IPS-18a (cell line): Measurements from ENCODE around the gene ADGRL3.

Source experiments
- H3K27ac ChIP-seq: one replicate; pipeline ENCODE4 v1.5.1; 2013; ENCODE audit warnings: low read length
- H3K27me3 ChIP-seq: one replicate; pipeline ENCODE4 v1.6.1; 2013; ENCODE audit warnings: mild to moderate bottlenecking, low read length; ENCODE audit not compliant: control insufficient read depth, insufficient read depth
- H3K36me3 ChIP-seq: one replicate; pipeline ENCODE4 v1.6.1; 2013; ENCODE audit warnings: low read depth, low read length; ENCODE audit not compliant: control insufficient read depth
- H3K4me1 ChIP-seq: one replicate; pipeline ENCODE4 v1.6.1; 2013; ENCODE audit warnings: low read depth, low read length; ENCODE audit not compliant: control insufficient read depth
- H3K4me3 ChIP-seq: one replicate; pipeline ENCODE4 v1.5.1; 2013; ENCODE audit warnings: low read length
- H3K9ac ChIP-seq: one replicate; pipeline ENCODE4 v1.6.1; 2013; ENCODE audit warnings: mild to moderate bottlenecking, low read length, moderate library complexity
- H3K9me3 ChIP-seq: one replicate; pipeline ENCODE4 v1.6.1; 2013; ENCODE audit warnings: low read depth, low read length; ENCODE audit not compliant: control insufficient read depth

Gene ADGRL3

DNA sequence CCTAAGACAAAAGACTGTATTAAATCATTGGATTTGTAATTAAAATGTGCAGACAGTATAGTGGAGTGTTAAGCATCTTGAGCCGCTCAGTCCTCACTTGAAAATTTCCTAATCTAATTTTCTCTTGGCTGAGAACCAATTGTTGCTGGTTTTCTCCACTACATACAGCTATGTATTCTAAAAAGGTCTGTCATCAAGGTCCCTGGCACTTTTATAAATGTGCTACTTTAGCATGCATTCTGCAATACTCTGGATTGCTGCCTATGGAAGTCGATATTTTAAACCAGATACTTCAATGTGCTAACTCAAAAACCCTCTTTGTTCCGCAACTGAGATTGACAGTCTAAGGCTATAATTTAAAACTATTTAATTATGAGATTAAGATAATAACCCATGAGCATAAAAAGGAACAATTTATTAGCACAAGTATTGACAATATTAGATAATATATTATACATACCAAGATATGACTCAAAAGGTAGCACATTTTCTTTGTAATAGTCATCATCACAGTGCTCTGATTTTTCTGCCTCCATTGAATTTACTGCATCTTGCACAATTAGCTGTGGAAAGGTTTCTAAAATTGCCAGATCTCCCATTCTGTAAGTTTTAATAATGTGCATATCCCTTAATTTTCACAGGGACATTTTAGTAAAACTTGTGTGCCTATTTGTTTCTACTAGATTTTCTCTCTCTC is 815.1 kb downstream of the ADGRL3 start:
- H3K27me3 ChIP-seq: no peaks in the 10 kb centered on the region
- no peak overlapping the region for H3K4me3 ChIP-seq
- no peaks in the 10 kb centered on the region for H3K4me1 ChIP-seq
- H3K36me3 ChIP-seq: no peaks in the 10 kb centered on the region
- no peak overlapping the region for H3K27ac ChIP-seq
- no peak overlapping the region for H3K9ac ChIP-seq
- no peaks in the 10 kb centered on the region for H3K9me3 ChIP-seq

DNA sequence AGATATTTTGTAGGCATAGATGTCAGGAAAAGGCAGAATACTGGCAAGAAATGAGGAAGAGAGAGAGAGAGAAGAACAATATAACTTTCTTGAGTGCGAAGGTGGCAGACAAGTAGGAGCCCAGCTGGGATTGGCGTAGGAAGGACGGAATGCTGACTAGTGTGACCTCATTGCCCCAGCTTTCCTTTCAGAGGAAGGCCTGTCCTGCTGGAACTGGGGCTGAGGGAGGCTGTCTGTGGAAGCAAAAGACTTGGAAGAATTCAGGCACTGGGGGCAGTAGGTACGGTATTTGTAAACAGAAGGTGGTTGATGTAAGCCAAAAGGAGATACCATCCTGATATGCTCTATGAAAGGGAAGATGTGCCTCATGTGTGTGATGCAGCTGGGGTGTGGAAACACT is 818.4 kb downstream of the ADGRL3 start:
- no peaks in the 10 kb centered on the region for H3K4me1 ChIP-seq
- no peak overlapping the region for H3K4me3 ChIP-seq

DNA sequence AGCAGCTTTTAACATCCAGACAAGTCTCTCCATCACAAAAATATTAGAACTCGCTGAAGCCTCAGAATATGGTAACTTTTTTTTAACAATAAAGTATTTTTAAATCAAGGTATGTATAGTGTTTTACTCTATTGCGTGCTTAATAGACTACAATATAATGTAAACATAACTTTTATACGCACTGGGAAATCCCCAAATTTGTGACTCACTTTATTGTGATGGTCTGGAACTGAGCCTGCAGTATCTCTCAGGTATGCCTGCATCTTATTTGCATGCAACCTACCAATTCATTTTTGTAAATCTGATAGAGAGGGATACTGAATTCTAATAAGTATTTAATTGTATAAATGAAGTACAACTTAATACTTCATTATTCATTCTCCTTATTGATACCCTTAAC is 823.5 kb downstream of the ADGRL3 start:
- no peaks in the 10 kb centered on the region for H3K4me1 ChIP-seq
- no peak overlapping the region for H3K4me3 ChIP-seq
- no peaks in the 10 kb centered on the region for H3K36me3 ChIP-seq

More for the DNA sequence above, 818.4 kb downstream of the ADGRL3 start:
- Histone ChIP-seq H3K27me3 (no peaks in the 10 kb centered on the region), H3K9me3 (no peaks in the 10 kb centered on the region), H3K36me3 (no peaks in the 10 kb centered on the region), H3K27ac (no peak overlapping the region), H3K9ac (no peak overlapping the region)

DNA sequence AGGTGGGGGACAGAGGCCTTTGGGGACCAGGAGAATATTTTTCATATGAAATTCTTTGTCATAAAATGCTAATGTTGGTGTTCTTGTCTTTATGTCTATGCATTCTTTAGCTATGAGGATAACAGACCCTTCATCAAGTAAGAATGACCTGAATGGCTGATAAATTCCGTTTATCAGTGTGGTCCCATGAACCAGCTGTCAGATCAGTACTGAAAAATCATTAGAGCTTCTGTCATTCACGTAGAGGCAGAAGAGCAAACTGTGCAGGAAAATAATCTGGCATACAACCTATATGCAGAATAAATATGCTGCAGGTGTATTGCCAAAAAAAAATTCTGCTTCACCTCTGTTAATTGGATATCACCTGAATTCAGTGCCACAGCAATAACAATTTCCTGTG is 828.6 kb downstream of the ADGRL3 start:
- no peaks in the 10 kb centered on the region for H3K4me1 ChIP-seq
- no peak overlapping the region for H3K27ac ChIP-seq
- H3K9ac ChIP-seq: no peak overlapping the region
- H3K27me3 ChIP-seq: no peaks in the 10 kb centered on the region
- H3K4me3 ChIP-seq: no peak overlapping the region
- no peaks in the 10 kb centered on the region for H3K9me3 ChIP-seq
- no peaks in the 10 kb centered on the region for H3K36me3 ChIP-seq

More for the DNA sequence above, 823.5 kb downstream of the ADGRL3 start:
- no peak overlapping the region for H3K9ac ChIP-seq
- H3K27ac ChIP-seq: no peak overlapping the region
- no peaks in the 10 kb centered on the region for H3K9me3 ChIP-seq
- no peaks in the 10 kb centered on the region for H3K27me3 ChIP-seq

DNA sequence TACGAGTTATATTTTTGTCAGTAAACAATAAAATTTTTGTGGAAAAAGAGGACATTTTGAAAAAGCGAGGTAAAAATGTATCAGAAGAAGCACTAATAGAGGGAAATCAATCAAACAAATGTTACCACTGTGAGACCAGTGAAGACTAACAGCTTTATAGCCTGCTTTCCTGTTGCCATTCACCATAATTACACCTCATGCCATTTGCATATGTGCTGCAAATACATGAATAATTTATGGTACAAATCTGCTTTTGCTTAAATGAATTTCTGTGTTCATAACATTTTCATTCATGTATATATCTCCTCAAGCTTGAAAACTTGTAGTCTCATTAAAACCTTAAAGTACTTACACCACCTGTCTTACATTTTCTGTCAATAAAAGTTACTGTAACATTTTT is 830.8 kb downstream of the ADGRL3 start:
- no peaks in the 10 kb centered on the region for H3K9me3 ChIP-seq
- no peak overlapping the region for H3K4me3 ChIP-seq
- no peak overlapping the region for H3K27ac ChIP-seq
- no peaks in the 10 kb centered on the region for H3K4me1 ChIP-seq
- H3K27me3 ChIP-seq: no peaks in the 10 kb centered on the region
- H3K36me3 ChIP-seq: no peaks in the 10 kb centered on the region
- no peak overlapping the region for H3K9ac ChIP-seq

DNA sequence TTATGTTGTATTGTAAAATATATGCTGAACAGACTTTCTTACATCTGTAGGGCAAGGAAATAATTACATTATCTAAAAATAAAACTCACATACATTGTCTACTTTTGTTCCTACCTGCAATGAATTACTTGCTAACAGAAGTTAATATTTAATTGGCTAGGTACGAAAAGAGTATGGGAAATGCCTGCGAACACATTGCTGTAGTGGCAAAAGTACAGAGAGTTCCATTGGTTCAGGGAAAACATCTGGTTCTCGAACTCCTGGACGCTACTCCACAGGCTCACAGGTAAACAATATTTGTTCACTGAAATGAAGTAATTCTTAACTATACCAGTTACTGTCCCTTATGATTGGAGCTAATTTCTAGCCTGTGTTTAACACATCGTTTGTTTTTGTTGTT is 837.4 kb downstream of the ADGRL3 start:
- Histone ChIP-seq H3K4me3 (no peak overlapping the region), H3K9me3 (no peaks in the 10 kb centered on the region), H3K27ac (no peak overlapping the region), H3K36me3 (no peaks in the 10 kb centered on the region), H3K9ac (no peak overlapping the region), H3K27me3 (no peaks in the 10 kb centered on the region), H3K4me1 (no peaks in the 10 kb centered on the region)

DNA sequence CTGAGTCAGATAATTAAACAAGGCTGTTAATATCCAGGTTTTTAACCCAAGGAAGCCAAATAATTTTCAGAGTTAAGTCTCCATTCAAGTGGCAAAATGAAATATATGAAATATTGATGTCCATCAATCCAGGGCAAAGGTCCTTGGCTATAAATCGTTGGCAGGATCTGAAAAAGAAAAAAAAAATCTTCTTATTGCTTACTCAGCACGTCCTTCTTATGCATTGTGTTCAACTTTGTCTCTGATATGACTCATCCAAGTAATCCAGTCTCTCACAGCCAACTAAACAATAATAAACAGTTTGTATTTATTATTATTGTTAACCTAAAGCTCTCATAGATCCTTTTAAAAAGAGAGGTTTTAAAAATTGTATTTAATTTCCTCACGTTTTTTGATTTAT is 851.2 kb downstream of the ADGRL3 start:
- H3K27me3 ChIP-seq: no peaks in the 10 kb centered on the region
- no peak overlapping the region for H3K9ac ChIP-seq
- H3K27ac ChIP-seq: no peak overlapping the region
- no peaks in the 10 kb centered on the region for H3K36me3 ChIP-seq
- H3K9me3 ChIP-seq: no peaks in the 10 kb centered on the region
- no peaks in the 10 kb centered on the region for H3K4me1 ChIP-seq
- no peak overlapping the region for H3K4me3 ChIP-seq

DNA sequence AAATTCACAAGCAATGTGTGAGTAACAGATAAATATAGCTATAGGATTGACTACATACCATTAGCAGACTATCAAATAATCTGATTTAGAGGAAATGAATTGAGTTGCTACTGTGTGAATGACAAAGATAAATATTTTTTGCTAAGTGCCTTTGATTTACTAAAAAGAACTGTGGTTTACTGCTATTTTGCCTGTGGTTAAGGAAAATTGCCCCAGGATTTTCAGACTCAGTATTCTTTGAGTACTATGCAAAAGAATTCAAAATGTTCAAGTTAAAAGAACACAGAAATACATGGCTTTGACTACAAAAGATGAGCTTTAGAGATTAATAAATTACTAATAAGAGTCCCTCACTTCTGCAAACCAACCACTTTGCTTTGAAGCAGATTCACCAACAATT is 853.8 kb downstream of the ADGRL3 start:
- no peak overlapping the region for H3K27ac ChIP-seq
- H3K9me3 ChIP-seq: no peaks in the 10 kb centered on the region
- H3K27me3 ChIP-seq: no peaks in the 10 kb centered on the region
- peaks cover 8% of the 10 kb centered on the region for H3K4me1 ChIP-seq
- H3K36me3 ChIP-seq: no peaks in the 10 kb centered on the region
- no peak overlapping the region for H3K9ac ChIP-seq
- H3K4me3 ChIP-seq: no peak overlapping the region

DNA sequence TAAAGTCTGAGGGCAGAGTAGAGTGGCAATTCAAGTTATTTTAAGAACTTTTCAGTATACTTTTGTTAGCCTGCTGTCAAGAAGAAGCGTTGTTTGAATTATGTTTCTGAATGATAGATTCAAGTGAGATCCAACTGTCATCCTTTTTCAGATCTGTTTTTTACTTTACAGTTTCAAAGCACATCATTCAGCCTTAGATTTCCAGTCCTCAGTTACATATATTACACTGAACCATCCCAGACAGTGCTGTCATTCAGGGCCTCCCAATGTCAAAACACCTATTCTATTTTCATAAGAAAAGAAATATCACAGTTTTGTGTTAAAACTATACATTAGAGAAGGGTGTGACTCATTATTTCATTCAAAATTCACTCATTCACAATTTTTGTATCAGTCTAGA is 856.9 kb downstream of the ADGRL3 start:
- Histone ChIP-seq H3K4me1 (peaks cover 11% of the 10 kb centered on the region), H3K27ac (no peak overlapping the region)

DNA sequence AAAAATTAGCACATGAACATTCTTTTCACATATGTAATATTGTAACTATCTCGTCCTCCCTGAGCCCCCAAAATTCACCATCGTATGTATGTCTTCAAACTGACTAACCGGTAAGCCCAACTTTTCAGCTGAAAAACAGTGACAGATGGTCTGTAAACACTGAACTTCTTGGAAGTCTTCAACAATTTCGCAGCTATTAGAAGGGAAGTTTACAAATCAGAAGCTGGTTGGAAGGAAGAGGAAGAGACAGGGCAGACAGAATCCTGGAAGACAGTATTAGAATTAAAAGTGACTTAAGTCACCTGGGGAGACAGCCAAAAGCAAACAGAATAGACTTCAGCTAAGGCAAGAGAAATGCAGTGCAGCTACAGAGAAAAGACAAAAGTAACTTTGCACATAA is 858.4 kb downstream of the ADGRL3 start:
- no peaks in the 10 kb centered on the region for H3K36me3 ChIP-seq
- H3K27me3 ChIP-seq: no peaks in the 10 kb centered on the region
- H3K4me3 ChIP-seq: no peak overlapping the region
- H3K9me3 ChIP-seq: no peaks in the 10 kb centered on the region
- no peak overlapping the region for H3K9ac ChIP-seq
- peak overlapping the region; percentile 10 for H3K27ac ChIP-seq
- peaks cover 16% of the 10 kb centered on the region for H3K4me1 ChIP-seq

More for the DNA sequence above, 856.9 kb downstream of the ADGRL3 start:
- Histone ChIP-seq H3K4me3 (no peak overlapping the region), H3K36me3 (no peaks in the 10 kb centered on the region), H3K9me3 (no peaks in the 10 kb centered on the region), H3K9ac (no peak overlapping the region), H3K27me3 (no peaks in the 10 kb centered on the region)

DNA sequence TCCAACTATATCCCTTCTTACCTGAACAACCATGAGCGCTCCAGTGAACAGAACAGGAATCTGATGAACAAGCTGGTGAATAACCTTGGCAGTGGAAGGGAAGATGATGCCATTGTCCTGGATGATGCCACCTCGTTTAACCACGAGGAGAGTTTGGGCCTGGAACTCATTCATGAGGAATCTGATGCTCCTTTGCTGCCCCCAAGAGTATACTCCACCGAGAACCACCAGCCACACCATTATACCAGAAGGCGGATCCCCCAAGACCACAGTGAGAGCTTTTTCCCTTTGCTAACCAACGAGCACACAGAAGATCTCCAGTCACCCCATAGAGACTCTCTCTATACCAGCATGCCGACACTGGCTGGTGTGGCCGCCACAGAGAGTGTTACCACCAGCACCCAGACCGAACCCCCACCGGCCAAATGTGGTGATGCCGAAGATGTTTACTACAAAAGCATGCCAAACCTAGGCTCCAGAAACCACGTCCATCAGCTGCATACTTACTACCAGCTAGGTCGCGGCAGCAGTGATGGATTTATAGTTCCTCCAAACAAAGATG is 870.2 kb downstream of the ADGRL3 start:
- no peaks in the 10 kb centered on the region for H3K27me3 ChIP-seq
- H3K4me1 ChIP-seq: peaks cover 14% of the 10 kb centered on the region
- H3K4me3 ChIP-seq: no peak overlapping the region
- H3K9ac ChIP-seq: no peak overlapping the region
- no peak overlapping the region for H3K27ac ChIP-seq
- H3K9me3 ChIP-seq: no peaks in the 10 kb centered on the region
- no peaks in the 10 kb centered on the region for H3K36me3 ChIP-seq

DNA sequence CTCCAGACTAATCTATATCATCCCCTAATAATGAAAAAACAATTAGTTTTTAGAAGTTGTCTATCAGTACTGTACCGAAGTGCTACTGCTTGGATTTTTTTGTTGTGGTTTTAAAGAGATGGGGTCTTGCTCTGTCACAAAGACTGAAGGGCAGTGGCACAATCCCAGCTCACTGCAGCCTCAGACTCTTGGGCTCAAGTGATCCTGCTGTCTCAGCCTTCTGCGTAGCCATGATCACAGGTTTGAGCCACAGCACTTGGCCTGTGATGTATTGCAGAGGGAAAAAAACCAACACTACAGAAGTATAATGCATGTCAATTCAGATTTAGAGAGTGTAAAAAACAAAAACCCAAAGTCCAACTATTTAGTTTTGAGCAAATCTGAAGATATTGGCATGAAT is 875.0 kb downstream of the ADGRL3 start:
- no peak overlapping the region for H3K4me3 ChIP-seq
- no peaks in the 10 kb centered on the region for H3K27me3 ChIP-seq
- no peaks in the 10 kb centered on the region for H3K9me3 ChIP-seq
- H3K9ac ChIP-seq: no peak overlapping the region
- no peak overlapping the region for H3K27ac ChIP-seq
- H3K36me3 ChIP-seq: no peaks in the 10 kb centered on the region
- peaks cover 26% of the 10 kb centered on the region for H3K4me1 ChIP-seq
